AG10803 (cell line): ENCODE data around the gene MAPK9.

Source experiments
- DNase-seq: peaks from one replicate; pipeline ENCODE4 v3.0.0; 2010; ENCODE audit warnings: low read depth
- H3K4me3 ChIP-seq: 2 replicates; pipeline ENCODE4 v1.5.1; 2011; ENCODE audit warnings: mild to moderate bottlenecking, low read length, control low read depth
- CTCF ChIP-seq: conservative IDR thresholded peaks from 2 replicates; pipeline ENCODE4 v1.5.1; 2011; ENCODE audit warnings: mild to moderate bottlenecking, low read length, control low read depth, inconsistent platforms

MAPK9 gene

DNA sequence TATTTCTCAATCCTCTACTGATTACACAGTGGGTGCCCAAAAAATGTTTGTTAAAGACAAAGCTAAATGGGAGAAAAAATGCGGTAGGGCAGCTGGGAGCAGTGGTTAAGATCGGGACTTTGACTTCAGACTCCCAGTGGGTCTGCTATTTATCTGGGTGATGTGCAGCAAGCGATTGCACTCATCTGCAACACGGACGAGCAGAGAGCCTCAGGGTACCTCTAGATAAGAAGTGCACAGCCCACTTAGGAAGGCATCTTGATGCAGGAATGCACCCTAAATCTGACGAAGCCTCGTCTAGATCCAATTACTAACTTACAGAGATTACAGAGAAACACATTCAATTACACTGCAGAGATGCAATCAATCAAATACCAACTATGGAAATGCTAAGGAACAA lies 4.0 kb downstream of the MAPK9 start:
- no peak for DNase-seq
- no peak overlapping the region for H3K4me3 ChIP-seq
- no peak for TF ChIP-seq CTCF

DNA sequence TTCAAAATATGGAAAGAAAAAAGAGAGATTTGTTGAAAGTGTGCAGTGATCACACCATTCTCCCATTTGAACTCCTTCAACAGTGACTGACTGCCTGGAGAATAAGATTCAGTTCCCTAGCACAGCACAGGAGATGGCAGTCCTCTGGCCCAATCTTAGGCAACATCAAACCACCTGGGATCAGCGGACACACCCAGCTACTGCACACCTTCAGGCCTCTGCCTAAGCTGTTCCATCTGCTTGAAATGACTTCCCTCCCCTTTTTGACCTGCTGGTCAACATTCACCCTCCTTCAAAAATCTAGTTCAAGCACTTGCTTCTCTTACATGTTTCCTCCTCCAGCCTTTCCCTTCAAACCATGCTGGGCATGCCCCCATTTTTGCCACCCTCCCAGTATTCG lies 4.5 kb downstream of the MAPK9 start:
- TF ChIP-seq CTCF, result no peak
- no peak overlapping the region for H3K4me3 ChIP-seq
- no peak for DNase-seq

- TF ChIP-seq CTCF, result no peak
Observed at GRCh38 chr5:180284149-180284548, 7.7 kb downstream of the MAPK9 start.

GRCh38 chr5:180283026-180283615 lies 8.8 kb downstream of the MAPK9 start:
- TF ChIP-seq CTCF, result no peak
- H3K4me3 ChIP-seq, result no peak overlapping the region
- no peak for DNase-seq

More at GRCh38 chr5:180284149-180284548, 7.7 kb downstream of the MAPK9 start:
- no peak overlapping the region for H3K4me3 ChIP-seq
- no peak for DNase-seq

DNA sequence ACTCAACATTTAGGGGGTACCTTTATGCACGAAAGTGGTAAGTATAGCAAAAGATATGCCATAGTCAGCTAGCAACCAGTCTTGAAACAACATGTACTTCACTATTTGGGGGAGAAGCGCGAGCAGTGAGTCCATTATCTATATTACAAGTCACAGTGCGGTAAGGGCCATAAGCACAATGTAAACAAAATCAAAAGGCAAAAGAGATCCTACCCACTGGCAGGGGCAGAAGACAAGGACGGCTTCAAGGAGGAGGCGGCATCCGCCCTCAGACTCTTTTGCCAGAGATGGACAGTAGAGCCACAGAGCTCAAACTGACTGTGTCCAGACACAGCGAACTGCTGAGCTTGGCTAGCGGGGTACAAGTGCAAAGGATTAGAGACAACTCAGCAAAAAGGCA lies 9.6 kb downstream of the MAPK9 start:
- H3K4me3 ChIP-seq, result no peak overlapping the region
- no peak for TF ChIP-seq CTCF
- DNase-seq, result no peak

DNA sequence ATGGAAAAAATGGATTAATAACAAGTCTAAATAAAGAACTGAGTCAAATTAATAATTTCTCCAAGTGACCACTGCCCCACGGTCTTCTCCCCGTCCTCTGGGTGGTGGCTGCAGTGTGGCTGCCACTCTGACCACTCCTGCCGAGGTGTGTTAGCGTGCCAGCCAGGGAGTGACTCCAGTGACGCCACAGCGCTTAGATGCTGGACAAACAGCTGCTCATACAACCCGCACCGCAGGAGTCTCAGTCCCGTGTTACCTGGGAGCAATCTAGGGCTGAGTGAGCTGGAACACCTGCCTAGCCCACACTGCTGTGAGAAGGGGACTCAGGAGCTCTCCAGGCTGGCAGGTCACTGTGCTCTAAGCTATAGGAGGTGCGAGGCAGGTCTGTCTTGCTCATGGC lies 10.2 kb downstream of the MAPK9 start:
- no peak for DNase-seq
- no peak overlapping the region for H3K4me3 ChIP-seq
- no peak for TF ChIP-seq CTCF

GRCh38 chr5:180274695-180275094 lies 17.2 kb downstream of the MAPK9 start:
- TF ChIP-seq CTCF, result no peak
- H3K4me3 ChIP-seq, result no peak overlapping the region
- DNase-seq, result no peak
